Left lobe of liver (tissue), 2 donors: ENCODE results near the gene GLIS1. TPM values are rescaled to one million over a fixed set of nuclear protein-coding genes. Genes with fewer than 3 reads are reported as not detected.

ENCODE experiments used
- ATAC-seq: fragments of 200-7000 bp; cut with Tn5 transposase; one replicate; pipeline ENCODE4 v1.9.1; 2020; ENCODE audit warnings: mild to moderate bottlenecking, moderate library complexity
- DNase-seq: peaks from one replicate; pipeline ENCODE4 v3.0.0-alpha.2; 2020; ENCODE audit warnings: low spot score
- total RNA-seq: library from RNA; stranded (reverse); gene quantifications from one replicate; pipeline ENCODE4 v1.2.1, GENCODE V29; 2021
- donor health status: DM: no; HTN: no; CAD: no; lungs with moderate emphysema.
- donor health status: DM: no; HTN: yes; CAD: no.

Gene GLIS1
- total RNA-seq, 1 donor from 2014 or later = not detected

- peak; percentile 58 for ATAC-seq
- peak; percentile 42 for DNase-seq
Measured at GRCh38 chr1:53620061-53620855, 118.7 kb downstream of the GLIS1 start.

GRCh38 chr1:53619367-53620060 lies 119.5 kb downstream of the GLIS1 start:
- ATAC-seq (no peak), DNase-seq (peak; percentile 14)

- ATAC-seq = no peak
- DNase-seq = peak; percentile 33
Measured at GRCh38 chr1:53618500-53619366, 120.2 kb downstream of the GLIS1 start.

GRCh38 chr1:53617851-53618499 lies 121.0 kb downstream of the GLIS1 start:
- ATAC-seq (no peak), DNase-seq (peak; percentile 26)

- DNase-seq = no peak
- no peak for ATAC-seq
Measured at GRCh38 chr1:53617382-53617781, 121.6 kb downstream of the GLIS1 start.

GRCh38 chr1:53616927-53617326 lies 122.0 kb downstream of the GLIS1 start:
- DNase-seq (peak; percentile 16), ATAC-seq (no peak)

GRCh38 chr1:53616511-53616910 lies 122.5 kb downstream of the GLIS1 start:
- DNase-seq = peak; percentile 18
- ATAC-seq = no peak

GRCh38 chr1:53615101-53615500 lies 123.9 kb downstream of the GLIS1 start:
- ATAC-seq = no peak
- peak; percentile 35 for DNase-seq

- DNase-seq = peak; percentile 36
Measured at GRCh38 chr1:53614231-53615021, 124.5 kb downstream of the GLIS1 start.

GRCh38 chr1:53608676-53609075 lies 130.3 kb downstream of the GLIS1 start:
- ATAC-seq = no peak
- DNase-seq = no peak

More at GRCh38 chr1:53614231-53615021, 124.5 kb downstream of the GLIS1 start:
- ATAC-seq = no peak

GRCh38 chr1:53608071-53608470 lies 130.9 kb downstream of the GLIS1 start:
- DNase-seq (no peak), ATAC-seq (no peak)

GRCh38 chr1:53606651-53607051 lies 132.3 kb downstream of the GLIS1 start:
- ATAC-seq = no peak
- DNase-seq = no peak

- DNase-seq = no peak
- no peak for ATAC-seq
Measured at GRCh38 chr1:53606197-53606596, 132.8 kb downstream of the GLIS1 start.

GRCh38 chr1:53605181-53605580 lies 133.8 kb downstream of the GLIS1 start:
- ATAC-seq (no peak), DNase-seq (no peak)

- no peak for ATAC-seq
Measured at GRCh38 chr1:53604291-53604919, 134.6 kb downstream of the GLIS1 start.

GRCh38 chr1:53603431-53603830 lies 135.5 kb downstream of the GLIS1 start:
- ATAC-seq (no peak), DNase-seq (no peak)

More at GRCh38 chr1:53604291-53604919, 134.6 kb downstream of the GLIS1 start:
- DNase-seq = no peak

GRCh38 chr1:53601867-53602775 lies 136.8 kb downstream of the GLIS1 start:
- DNase-seq (no peak), ATAC-seq (no peak)

GRCh38 chr1:53601031-53601745 lies 137.8 kb downstream of the GLIS1 start:
- ATAC-seq (no peak), DNase-seq (no peak)
